Vagina (tissue), 2 donors: ENCODE results near the gene FAM227A.

Experiments used
- POLR2A ChIP-seq, 2 donors: fragments of 450-650 bp; IDR thresholded peaks; one replicate each; pipeline ENCODE4 v1.6.1; 2017; ENCODE audit warnings: antibody characterized with exemption in 2 of 2, mild to moderate bottlenecking in 2 of 2, moderate library complexity in 2 of 2
- TF ChIP-seq, protein P1 (sequence below), 3 experiments: fragments of 450-650 bp in 2 of 3; fragments of 200-600 bp in 1 of 3; sonication (generic) in 1 of 3; IDR thresholded peaks; one replicate each; pipeline ENCODE4 v1.5.1; 2017 to 2019; ENCODE audit warnings: antibody characterized with exemption in 3 of 3, mild to moderate bottlenecking in 2 of 3, moderate library complexity in 2 of 3

DNA sequence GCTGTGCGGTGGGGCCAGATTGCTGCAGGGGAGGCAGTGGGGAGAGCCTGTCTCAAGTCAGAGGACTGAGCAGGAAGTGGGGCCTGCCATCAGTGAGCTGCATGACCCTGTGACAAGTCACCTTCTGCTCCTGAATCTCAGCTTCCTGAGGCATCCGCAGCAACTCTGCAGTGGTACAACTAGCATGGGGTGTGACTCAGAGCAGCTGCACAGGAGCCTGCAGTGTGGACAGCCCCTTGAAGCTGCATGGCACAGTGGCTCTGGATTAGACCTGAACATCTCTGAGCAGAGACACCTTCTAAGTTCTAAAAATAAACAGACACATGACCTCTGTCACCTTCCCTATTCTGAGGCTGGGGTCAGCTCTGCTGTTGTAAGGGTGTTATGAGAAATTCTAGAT is 18.0 kb downstream of the FAM227A start:
- no peak for TF ChIP-seq POLR2A (IDR thresholded peaks at IDR 0.05)
- TF ChIP-seq, protein P1, sequence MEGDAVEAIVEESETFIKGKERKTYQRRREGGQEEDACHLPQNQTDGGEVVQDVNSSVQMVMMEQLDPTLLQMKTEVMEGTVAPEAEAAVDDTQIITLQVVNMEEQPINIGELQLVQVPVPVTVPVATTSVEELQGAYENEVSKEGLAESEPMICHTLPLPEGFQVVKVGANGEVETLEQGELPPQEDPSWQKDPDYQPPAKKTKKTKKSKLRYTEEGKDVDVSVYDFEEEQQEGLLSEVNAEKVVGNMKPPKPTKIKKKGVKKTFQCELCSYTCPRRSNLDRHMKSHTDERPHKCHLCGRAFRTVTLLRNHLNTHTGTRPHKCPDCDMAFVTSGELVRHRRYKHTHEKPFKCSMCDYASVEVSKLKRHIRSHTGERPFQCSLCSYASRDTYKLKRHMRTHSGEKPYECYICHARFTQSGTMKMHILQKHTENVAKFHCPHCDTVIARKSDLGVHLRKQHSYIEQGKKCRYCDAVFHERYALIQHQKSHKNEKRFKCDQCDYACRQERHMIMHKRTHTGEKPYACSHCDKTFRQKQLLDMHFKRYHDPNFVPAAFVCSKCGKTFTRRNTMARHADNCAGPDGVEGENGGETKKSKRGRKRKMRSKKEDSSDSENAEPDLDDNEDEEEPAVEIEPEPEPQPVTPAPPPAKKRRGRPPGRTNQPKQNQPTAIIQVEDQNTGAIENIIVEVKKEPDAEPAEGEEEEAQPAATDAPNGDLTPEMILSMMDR (IDR thresholded peaks at IDR 0.05) = no peak
